Effector memory CD4-positive, alpha-beta T cell (primary cell): ENCODE data around the gene DNM3.

ENCODE experiments used
- DNase-seq, 3 donors: peaks; one replicate each; pipeline ENCODE4 v3.0.0-alpha.2; 2020
- H3K27ac ChIP-seq: 2 replicates; pipeline ENCODE4 v1.7.0; 2013; ENCODE audit warnings: mild to moderate bottlenecking, low read length, moderate library complexity; ENCODE audit not compliant: insufficient read depth, poor library complexity, severe bottlenecking
- H3K27me3 ChIP-seq: replicated peaks from 2 replicates; pipeline ENCODE4 v1.7.0; 2013; ENCODE audit warnings: mild to moderate bottlenecking, low read length; ENCODE audit not compliant: insufficient read depth, control insufficient read depth, poor library complexity, severe bottlenecking
- H3K36me3 ChIP-seq: 2 replicates; pipeline ENCODE4 v1.7.0; 2013; ENCODE audit warnings: mild to moderate bottlenecking, low read length, moderate library complexity; ENCODE audit not compliant: control insufficient read depth, insufficient read depth
- H3K4me1 ChIP-seq: 2 replicates; pipeline ENCODE4 v1.7.0; 2013; ENCODE audit warnings: low read length, mild to moderate bottlenecking; ENCODE audit not compliant: control insufficient read depth, insufficient read depth, poor library complexity, severe bottlenecking
- H3K4me3 ChIP-seq: 2 replicates; pipeline ENCODE4 v1.7.0; 2013; ENCODE audit warnings: low read length, low read depth, mild to moderate bottlenecking; ENCODE audit not compliant: insufficient read depth, poor library complexity, severe bottlenecking
- H3K9me3 ChIP-seq: 2 replicates; pipeline ENCODE4 v1.7.0; 2013; ENCODE audit warnings: mild to moderate bottlenecking, low read length, moderate library complexity; ENCODE audit not compliant: control insufficient read depth

The DNM3 gene

GRCh38 chr1:171999756-172000155, 158.5 kb downstream of the DNM3 start:
- Histone ChIP-seq H3K36me3 (no peaks in the 10 kb centered on the region), H3K4me3 (no peak overlapping the region), H3K27ac (no peak overlapping the region), H3K4me1 (no peaks in the 10 kb centered on the region), H3K27me3 (no peaks in the 10 kb centered on the region), H3K9me3 (no peaks in the 10 kb centered on the region)
- DNase-seq = no peak

DNA sequence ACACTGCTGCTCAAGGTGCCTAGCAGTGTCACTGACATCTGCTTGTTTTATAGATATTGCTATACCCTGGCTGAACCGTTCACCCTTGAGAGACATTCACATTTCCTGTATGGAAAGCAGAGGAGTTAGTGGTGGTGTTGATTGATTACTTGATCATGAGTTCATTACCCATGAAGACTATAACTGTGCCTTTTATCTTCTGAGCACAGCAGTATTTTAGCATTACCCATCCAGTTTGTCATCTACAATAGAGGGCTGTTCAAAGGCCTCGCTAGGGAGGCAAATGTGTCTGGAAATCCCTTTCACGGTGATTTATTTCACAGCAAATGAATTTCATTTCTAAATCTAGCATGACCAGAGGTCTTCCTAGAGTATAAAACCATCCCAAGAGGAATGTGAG, 160.0 kb downstream of the DNM3 start:
- DNase-seq = no peak
- no peaks in the 10 kb centered on the region for H3K9me3 ChIP-seq
- no peaks in the 10 kb centered on the region for H3K27me3 ChIP-seq
- H3K27ac ChIP-seq = no peak overlapping the region
- no peak overlapping the region for H3K4me3 ChIP-seq
- H3K36me3 ChIP-seq = no peaks in the 10 kb centered on the region
- no peaks in the 10 kb centered on the region for H3K4me1 ChIP-seq

GRCh38 chr1:172002725-172003345, 161.5 kb downstream of the DNM3 start:
- Histone ChIP-seq H3K4me1 (no peaks in the 10 kb centered on the region), H3K9me3 (no peaks in the 10 kb centered on the region), H3K27ac (no peak overlapping the region), H3K36me3 (no peaks in the 10 kb centered on the region), H3K27me3 (no peaks in the 10 kb centered on the region), H3K4me3 (no peak overlapping the region)
- DNase-seq = no peak

- no peaks in the 10 kb centered on the region for H3K9me3 ChIP-seq
- H3K27me3 ChIP-seq = no peaks in the 10 kb centered on the region
- DNase-seq = no peak
- H3K36me3 ChIP-seq = no peaks in the 10 kb centered on the region
- H3K27ac ChIP-seq = no peak overlapping the region
- no peak overlapping the region for H3K4me3 ChIP-seq
- H3K4me1 ChIP-seq = no peaks in the 10 kb centered on the region
Measured at GRCh38 chr1:172003766-172004530, 162.7 kb downstream of the DNM3 start.

- Histone ChIP-seq H3K9me3 (no peaks in the 10 kb centered on the region), H3K4me1 (no peaks in the 10 kb centered on the region), H3K27me3 (no peaks in the 10 kb centered on the region), H3K36me3 (no peaks in the 10 kb centered on the region), H3K4me3 (no peak overlapping the region), H3K27ac (no peak overlapping the region)
- no peak for DNase-seq
Measured at GRCh38 chr1:172004671-172005070, 163.4 kb downstream of the DNM3 start.

DNA sequence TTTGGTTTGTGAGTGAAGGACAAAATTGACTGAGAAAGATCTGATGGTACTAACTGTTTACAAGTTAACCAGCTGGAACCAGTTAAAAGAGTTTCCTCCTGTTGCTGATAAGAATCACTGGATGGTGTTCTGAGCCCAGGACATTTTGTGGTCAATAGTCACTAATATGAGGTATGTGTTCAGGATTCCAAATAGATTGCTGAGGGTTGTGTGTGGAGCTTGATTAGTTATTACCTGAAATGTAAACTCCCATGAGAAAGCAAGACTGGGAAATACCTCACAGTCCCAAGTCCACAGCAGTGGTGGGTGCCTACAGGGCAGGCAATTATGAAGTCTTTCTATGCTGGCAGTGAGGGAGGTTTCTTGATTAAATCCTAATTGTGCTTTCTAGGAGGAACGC, 164.6 kb downstream of the DNM3 start:
- Histone ChIP-seq H3K9me3 (no peaks in the 10 kb centered on the region), H3K27me3 (no peaks in the 10 kb centered on the region), H3K4me3 (no peak overlapping the region), H3K4me1 (no peaks in the 10 kb centered on the region), H3K36me3 (no peaks in the 10 kb centered on the region), H3K27ac (no peak overlapping the region)
- no peak for DNase-seq

DNA sequence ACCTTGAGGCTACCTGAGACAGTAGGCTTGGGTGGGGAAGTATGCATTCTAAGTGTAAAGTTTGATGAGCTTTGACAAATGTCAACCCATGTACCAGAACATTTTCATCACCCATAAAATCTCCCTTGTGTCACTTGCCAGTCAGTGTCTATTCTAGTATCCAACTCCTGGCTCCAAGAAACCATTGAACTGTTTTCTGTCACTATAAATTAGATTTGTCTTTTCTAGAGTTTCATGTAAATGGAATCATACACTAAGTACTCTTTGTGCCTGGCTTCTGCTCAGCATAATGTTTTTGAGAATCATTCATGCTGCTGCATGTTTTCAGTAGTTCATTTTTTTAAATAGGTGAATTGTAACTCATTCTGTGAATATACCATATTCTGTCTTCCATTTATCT, 165.4 kb downstream of the DNM3 start:
- Histone ChIP-seq H3K27ac (no peak overlapping the region), H3K36me3 (no peaks in the 10 kb centered on the region), H3K4me3 (no peak overlapping the region), H3K4me1 (no peaks in the 10 kb centered on the region), H3K27me3 (no peaks in the 10 kb centered on the region), H3K9me3 (no peaks in the 10 kb centered on the region)
- no peak for DNase-seq

DNA sequence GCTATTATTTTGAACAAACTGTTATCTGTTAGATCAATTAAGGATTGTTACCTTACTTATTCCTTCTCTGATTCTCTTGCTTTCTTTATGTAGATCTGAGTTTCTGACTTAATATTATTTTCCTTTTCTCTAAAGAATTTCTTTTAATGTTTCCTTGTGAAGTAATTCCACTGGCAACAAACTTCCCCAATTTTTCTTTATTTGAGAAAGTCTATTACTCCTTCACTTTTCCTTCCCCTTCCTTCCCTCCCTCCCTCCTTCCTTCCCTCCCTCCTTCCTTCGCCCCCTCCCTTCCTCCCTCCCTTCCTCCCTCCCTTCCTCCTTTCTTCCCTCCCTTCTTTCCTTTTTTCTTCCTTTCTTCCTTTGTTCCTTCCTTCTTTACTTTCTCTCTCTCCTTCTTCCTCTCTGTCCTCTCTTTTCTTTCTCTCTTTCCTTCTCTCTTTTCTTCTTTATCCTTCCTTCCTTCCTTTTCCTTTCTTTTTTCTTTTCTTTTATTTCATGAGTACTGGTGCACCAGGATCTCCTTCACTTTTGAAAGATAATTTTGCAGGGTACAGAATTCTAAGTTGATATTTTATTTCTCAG, 177.5 kb downstream of the DNM3 start:
- no peak overlapping the region for H3K27ac ChIP-seq
- no peak for DNase-seq
- no peaks in the 10 kb centered on the region for H3K9me3 ChIP-seq
- no peaks in the 10 kb centered on the region for H3K27me3 ChIP-seq
- H3K36me3 ChIP-seq = no peaks in the 10 kb centered on the region
- no peaks in the 10 kb centered on the region for H3K4me1 ChIP-seq
- H3K4me3 ChIP-seq = no peak overlapping the region

DNA sequence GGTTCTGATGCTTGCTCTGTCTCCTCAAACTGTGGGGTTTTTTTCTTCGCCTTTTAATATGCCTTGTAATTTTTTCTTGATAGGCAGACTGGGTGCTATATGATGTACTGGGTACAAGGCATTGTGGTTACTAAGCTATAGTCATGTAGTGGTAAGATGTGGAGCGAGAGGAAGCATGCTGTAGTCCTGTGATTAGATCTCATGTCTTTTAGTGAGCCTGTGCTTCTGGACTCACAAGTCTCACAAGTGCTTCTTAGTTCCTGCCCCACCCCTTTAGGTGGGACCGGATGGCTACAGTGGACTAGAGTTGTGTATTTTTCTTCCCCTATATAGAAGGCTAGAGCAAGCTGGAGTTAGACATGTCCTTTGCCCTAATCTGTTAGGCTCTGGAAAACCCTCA, 178.7 kb downstream of the DNM3 start:
- no peak overlapping the region for H3K4me3 ChIP-seq
- H3K36me3 ChIP-seq = no peaks in the 10 kb centered on the region
- no peak overlapping the region for H3K27ac ChIP-seq
- H3K9me3 ChIP-seq = no peaks in the 10 kb centered on the region
- no peak for DNase-seq
- H3K4me1 ChIP-seq = no peaks in the 10 kb centered on the region
- H3K27me3 ChIP-seq = no peaks in the 10 kb centered on the region

- Histone ChIP-seq H3K9me3 (no peaks in the 10 kb centered on the region), H3K27me3 (no peaks in the 10 kb centered on the region), H3K4me1 (no peaks in the 10 kb centered on the region), H3K36me3 (no peaks in the 10 kb centered on the region), H3K27ac (no peak overlapping the region), H3K4me3 (no peak overlapping the region)
- no peak for DNase-seq
Measured at GRCh38 chr1:172024516-172024915, 183.2 kb downstream of the DNM3 start.
